ENCODE results near the gene KIAA1671. TPM values are rescaled to one million over a fixed set of nuclear protein-coding genes. Genes with fewer than 3 reads are reported as not detected.

The KIAA1671 gene
- total RNA-seq, 1 donor from 2014 or later = 8.3 TPM

DNA sequence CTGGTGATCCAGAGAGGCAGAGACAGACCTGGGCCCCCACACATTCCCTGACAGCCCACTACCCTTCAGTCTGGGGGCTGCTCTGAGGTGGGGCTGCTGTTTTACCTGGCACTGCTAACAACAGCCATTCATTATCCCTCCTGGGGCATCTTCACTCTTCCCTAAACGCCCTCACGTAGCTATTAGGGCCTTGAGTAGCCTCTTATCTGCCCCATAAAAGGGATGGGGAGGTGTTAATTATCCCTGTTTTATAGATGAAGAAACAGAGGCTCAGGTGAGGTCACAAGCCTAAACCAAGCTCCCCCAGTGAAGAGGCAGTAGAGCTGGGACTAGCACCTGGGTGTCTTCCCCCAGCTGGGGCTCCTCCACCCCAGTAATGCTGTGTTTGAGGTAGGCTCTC is 79.5 kb downstream of the KIAA1671 start:
- H3K9me3 Mint-ChIP-seq (ENCODE audit: unreplicated experiment) = no peaks in the 10 kb centered on the region
- TF ChIP-seq, protein P1, sequence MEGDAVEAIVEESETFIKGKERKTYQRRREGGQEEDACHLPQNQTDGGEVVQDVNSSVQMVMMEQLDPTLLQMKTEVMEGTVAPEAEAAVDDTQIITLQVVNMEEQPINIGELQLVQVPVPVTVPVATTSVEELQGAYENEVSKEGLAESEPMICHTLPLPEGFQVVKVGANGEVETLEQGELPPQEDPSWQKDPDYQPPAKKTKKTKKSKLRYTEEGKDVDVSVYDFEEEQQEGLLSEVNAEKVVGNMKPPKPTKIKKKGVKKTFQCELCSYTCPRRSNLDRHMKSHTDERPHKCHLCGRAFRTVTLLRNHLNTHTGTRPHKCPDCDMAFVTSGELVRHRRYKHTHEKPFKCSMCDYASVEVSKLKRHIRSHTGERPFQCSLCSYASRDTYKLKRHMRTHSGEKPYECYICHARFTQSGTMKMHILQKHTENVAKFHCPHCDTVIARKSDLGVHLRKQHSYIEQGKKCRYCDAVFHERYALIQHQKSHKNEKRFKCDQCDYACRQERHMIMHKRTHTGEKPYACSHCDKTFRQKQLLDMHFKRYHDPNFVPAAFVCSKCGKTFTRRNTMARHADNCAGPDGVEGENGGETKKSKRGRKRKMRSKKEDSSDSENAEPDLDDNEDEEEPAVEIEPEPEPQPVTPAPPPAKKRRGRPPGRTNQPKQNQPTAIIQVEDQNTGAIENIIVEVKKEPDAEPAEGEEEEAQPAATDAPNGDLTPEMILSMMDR (IDR thresholded peaks at IDR 0.05) = no peak
- no peak for DNase-seq (ENCODE audit: extremely low spot score, unreplicated experiment)

DNA sequence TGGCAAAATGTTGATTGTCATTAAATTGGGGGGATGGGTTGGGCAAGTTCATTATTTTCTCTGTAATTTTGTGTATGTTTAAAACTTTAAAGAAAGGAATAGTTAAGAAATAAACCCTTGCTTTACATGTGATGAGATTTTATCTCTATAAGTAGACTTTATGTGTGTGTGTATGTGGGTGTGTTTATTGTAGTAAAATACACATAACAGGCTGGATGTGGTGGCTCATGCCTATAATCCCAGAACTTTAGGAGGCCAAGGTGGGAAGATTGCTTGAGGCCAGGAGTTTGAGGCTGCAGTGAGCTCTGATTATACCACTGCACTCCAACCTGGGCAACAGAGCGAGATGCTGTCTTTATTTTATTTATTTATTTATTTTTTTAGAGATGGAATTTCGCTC is 83.2 kb downstream of the KIAA1671 start:
- H3K4me3 Mint-ChIP-seq (ENCODE audit: unreplicated experiment) = no peak overlapping the region
- H3K27ac Mint-ChIP-seq (ENCODE audit: unreplicated experiment) = no peak overlapping the region
- TF ChIP-seq, protein P1 (IDR thresholded peaks at IDR 0.05) = no peak

More for the DNA sequence above, 79.5 kb downstream of the KIAA1671 start:
- Mint-ChIP-seq H3K36me3 (ENCODE audit: unreplicated experiment) (peaks cover 2% of the 10 kb centered on the region), H3K27me3 (ENCODE audit: unreplicated experiment) (no peaks in the 10 kb centered on the region), H3K27ac (ENCODE audit: unreplicated experiment) (no peak overlapping the region), H3K4me3 (ENCODE audit: unreplicated experiment) (no peak overlapping the region), H3K4me1 (ENCODE audit: unreplicated experiment) (peaks cover 3% of the 10 kb centered on the region)

GRCh38 chr22:25038239-25038638 is 85.7 kb downstream of the KIAA1671 start:
- Mint-ChIP-seq H3K36me3 (ENCODE audit: unreplicated experiment) (peaks cover 5% of the 10 kb centered on the region), H3K27ac (ENCODE audit: unreplicated experiment) (no peak overlapping the region), H3K4me3 (ENCODE audit: unreplicated experiment) (no peak overlapping the region), H3K4me1 (ENCODE audit: unreplicated experiment) (no peaks in the 10 kb centered on the region), H3K9me3 (ENCODE audit: unreplicated experiment) (no peaks in the 10 kb centered on the region), H3K27me3 (ENCODE audit: unreplicated experiment) (no peaks in the 10 kb centered on the region)
- DNase-seq (ENCODE audit: extremely low spot score, unreplicated experiment) = no peak
- TF ChIP-seq, protein P1 (IDR thresholded peaks at IDR 0.05) = no peak

More for the DNA sequence above, 83.2 kb downstream of the KIAA1671 start:
- no peaks in the 10 kb centered on the region for H3K27me3 Mint-ChIP-seq (ENCODE audit: unreplicated experiment)
- no peaks in the 10 kb centered on the region for H3K9me3 Mint-ChIP-seq (ENCODE audit: unreplicated experiment)
- peaks cover under 1% of the 10 kb centered on the region for H3K4me1 Mint-ChIP-seq (ENCODE audit: unreplicated experiment)
- H3K36me3 Mint-ChIP-seq (ENCODE audit: unreplicated experiment) = peaks cover 5% of the 10 kb centered on the region
- no peak for DNase-seq (ENCODE audit: extremely low spot score, unreplicated experiment)

DNA sequence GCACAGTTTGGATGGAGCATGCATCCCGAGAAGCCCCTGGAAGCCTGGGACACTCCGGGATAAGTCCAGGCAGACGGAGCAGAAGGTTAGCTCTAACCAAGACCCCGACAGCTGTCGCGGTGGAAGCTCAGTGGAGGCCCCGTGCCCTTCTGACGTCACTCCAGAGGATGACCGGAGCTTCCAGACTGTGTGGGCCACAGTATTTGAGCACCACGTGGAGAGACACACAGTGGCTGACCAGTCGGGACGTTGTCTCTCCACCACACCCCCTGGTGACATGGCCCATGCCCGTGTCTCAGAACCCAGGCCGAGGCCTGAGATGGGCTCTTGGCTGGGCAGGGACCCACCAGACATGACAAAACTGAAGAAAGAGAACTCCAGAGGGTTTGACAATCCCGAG is 86.3 kb downstream of the KIAA1671 start:
- Mint-ChIP-seq H3K36me3 (ENCODE audit: unreplicated experiment) (peaks cover 5% of the 10 kb centered on the region), H3K27ac (ENCODE audit: unreplicated experiment) (no peak overlapping the region), H3K4me3 (ENCODE audit: unreplicated experiment) (no peak overlapping the region), H3K27me3 (ENCODE audit: unreplicated experiment) (no peaks in the 10 kb centered on the region), H3K4me1 (ENCODE audit: unreplicated experiment) (no peaks in the 10 kb centered on the region), H3K9me3 (ENCODE audit: unreplicated experiment) (no peaks in the 10 kb centered on the region)
- TF ChIP-seq, protein P1 (IDR thresholded peaks at IDR 0.05) = no peak
- no peak for DNase-seq (ENCODE audit: extremely low spot score, unreplicated experiment)

- H3K27me3 Mint-ChIP-seq (ENCODE audit: unreplicated experiment) = no peaks in the 10 kb centered on the region
- no peaks in the 10 kb centered on the region for H3K9me3 Mint-ChIP-seq (ENCODE audit: unreplicated experiment)
- DNase-seq (ENCODE audit: extremely low spot score, unreplicated experiment) = no peak
- no peak overlapping the region for H3K27ac Mint-ChIP-seq (ENCODE audit: unreplicated experiment)
- H3K4me1 Mint-ChIP-seq (ENCODE audit: unreplicated experiment) = no peaks in the 10 kb centered on the region
- no peak overlapping the region for H3K4me3 Mint-ChIP-seq (ENCODE audit: unreplicated experiment)
- TF ChIP-seq, protein P1 (IDR thresholded peaks at IDR 0.05) = no peak
- peaks cover 5% of the 10 kb centered on the region for H3K36me3 Mint-ChIP-seq (ENCODE audit: unreplicated experiment)
Observed at GRCh38 chr22:25039255-25039654, 86.7 kb downstream of the KIAA1671 start.
